HG02885 (cell line): Measurements from ENCODE around the gene PCNA.
A peak's percentile ranks its signal among the peaks of the same experiment; 100 is the strongest.
"Not testable (repeated sequence)": the region's sequence is repeated elsewhere in the genome, so short reads cannot be mapped to it uniquely, and the experiment has no call there.

Experiments
- ATAC-seq: cut with Tn5 transposase; IDR thresholded peaks from one replicate; pipeline ENCODE4 v1.9.1; 2021; ENCODE audit warnings: mild to moderate bottlenecking; ENCODE audit not compliant: unreplicated experiment, poor library complexity

PCNA gene

GRCh38 chr20:5104479-5104878 is 15.3 kb downstream of the PCNA start:
- ATAC-seq = no peak

- no peak for ATAC-seq
These were observed 18.9 kb downstream of the PCNA start for GRCh38 chr20:5100684-5101347.

- not testable (repeated sequence) for ATAC-seq
These were observed 19.8 kb downstream of the PCNA start for GRCh38 chr20:5099909-5100308.

GRCh38 chr20:5099009-5099408 is 20.7 kb downstream of the PCNA start:
- ATAC-seq = not testable (repeated sequence)

- ATAC-seq = no peak
These were observed 23.3 kb downstream of the PCNA start for GRCh38 chr20:5096463-5096862.

GRCh38 chr20:5095931-5096330 is 23.8 kb downstream of the PCNA start:
- ATAC-seq = no peak

GRCh38 chr20:5095454-5095853 is 24.3 kb downstream of the PCNA start:
- ATAC-seq = no peak

- ATAC-seq = no peak
These were observed 26.9 kb downstream of the PCNA start for GRCh38 chr20:5092765-5093339.

- no peak for ATAC-seq
These were observed 27.9 kb downstream of the PCNA start for GRCh38 chr20:5091902-5092301.

GRCh38 chr20:5090191-5090590 is 29.6 kb downstream of the PCNA start:
- ATAC-seq = peak; percentile 75

GRCh38 chr20:5088688-5089087 is 31.1 kb downstream of the PCNA start:
- no peak for ATAC-seq

GRCh38 chr20:5085380-5085779 is 34.4 kb downstream of the PCNA start:
- no peak for ATAC-seq

- no peak for ATAC-seq
These were observed 39.3 kb downstream of the PCNA start for GRCh38 chr20:5080384-5080877.

GRCh38 chr20:5078399-5078958 is 41.3 kb downstream of the PCNA start:
- peak; percentile 97 for ATAC-seq

GRCh38 chr20:5077761-5078387 is 41.9 kb downstream of the PCNA start:
- ATAC-seq = no peak

- ATAC-seq = not testable (repeated sequence)
These were observed 42.8 kb downstream of the PCNA start for GRCh38 chr20:5076913-5077312.

- ATAC-seq = no peak
These were observed 45.5 kb downstream of the PCNA start for GRCh38 chr20:5074232-5074674.

GRCh38 chr20:5073660-5074231 is 46.0 kb downstream of the PCNA start:
- ATAC-seq = no peak

- ATAC-seq = no peak
These were observed 46.8 kb downstream of the PCNA start for GRCh38 chr20:5072756-5073659.

GRCh38 chr20:5071942-5072341 is 47.8 kb downstream of the PCNA start:
- ATAC-seq = not testable (repeated sequence)
